Esophagus muscularis mucosa (tissue), 4 donors: ENCODE measurements around the gene KRTAP9-2. TPM values are rescaled to one million over a fixed set of nuclear protein-coding genes. Genes with fewer than 3 reads are reported as not detected.
"Not testable (repeated sequence)": the region's sequence is repeated elsewhere in the genome, so short reads cannot be mapped to it uniquely, and the experiment has no call there.

Source experiments
- DNase-seq: peaks from one replicate; pipeline ENCODE4 v3.0.0-alpha.2; 2017; ENCODE audit errors: extremely low spot score
- H3K27ac ChIP-seq, 4 donors: fragments of 200-600 bp; sonication (generic); replicated peaks in 1 of 4; 1 replicate in 3 of 4; 2 replicates in 1 of 4; pipeline ENCODE4 v1.5.1; 2016 to 2019; ENCODE audit warnings: mild to moderate bottlenecking in 1 of 4
- H3K27me3 ChIP-seq, 4 donors: fragments of 200-600 bp; sonication (generic); one replicate each; pipeline versions ENCODE4 v1.5.1 to v1.6.0; 2016 to 2019
- H3K36me3 ChIP-seq, 4 donors: fragments of 200-600 bp; sonication (generic); one replicate each; pipeline ENCODE4 v1.5.1; 2016 to 2019
- H3K4me1 ChIP-seq, 4 donors: fragments of 200-600 bp; sonication (generic); one replicate each; pipeline ENCODE4 v1.5.1; 2016 to 2019
- H3K4me3 ChIP-seq, 4 donors: fragments of 200-600 bp; sonication (generic); 1 replicate in 2 of 4; 2 replicates in 2 of 4; pipeline ENCODE4 v1.5.1; 2016 to 2019; ENCODE audit warnings: mild to moderate bottlenecking in 4 of 4, moderate library complexity in 1 of 4
- H3K9me3 ChIP-seq, 4 donors: fragments of 200-600 bp; sonication (generic); 1 replicate in 3 of 4; 2 replicates in 1 of 4; pipeline ENCODE4 v1.5.1; 2016 to 2019
- EP300 ChIP-seq: sonication (generic); formaldehyde crosslinking; IDR thresholded peaks from one replicate; pipeline ENCODE4 v1.6.1; 2017; ENCODE audit warnings: antibody characterized with exemption
- POLR2A ChIP-seq: fragments of 450-650 bp; IDR thresholded peaks from one replicate; pipeline ENCODE4 v1.6.1; 2017; ENCODE audit warnings: antibody characterized with exemption, moderate library complexity, mild to moderate bottlenecking, low read depth
- POLR2AphosphoS5 ChIP-seq, 2 donors: sonication (generic); formaldehyde crosslinking; IDR thresholded peaks; one replicate each; pipeline ENCODE4 v1.6.1; 2017; ENCODE audit warnings: antibody characterized with exemption in 2 of 2
- WGBS: methylation state at CpG from one replicate; pipeline ENCODE4 v1.1.5; 2018; 5-methylcytosine and 5-hydroxymethylcytosine counted together
- intact Hi-C: fragments of 100-400 bp; cut with DNase I; formaldehyde crosslinking; loops from one replicate; pipeline ENCODE4 v1.15.1; 2023
- total RNA-seq, 4 donors: library from RNA; depleted of rRNA; stranded (reverse); fragments of >200 nt; gene quantifications; one replicate each; pipeline versions ENCODE4 v1.1.0 to v1.2.1, GENCODE V29; 2016
- TF ChIP-seq, protein P1 (sequence below), 3 experiments: fragments of 200-600 bp in 2 of 3; fragments of 450-650 bp in 1 of 3; sonication (generic) in 2 of 3; IDR thresholded peaks; one replicate each; pipeline ENCODE4 v1.5.1; 2017 to 2019; ENCODE audit warnings: antibody characterized with exemption in 3 of 3, mild to moderate bottlenecking in 2 of 3, moderate library complexity in 1 of 3

Gene KRTAP9-2, protein sequence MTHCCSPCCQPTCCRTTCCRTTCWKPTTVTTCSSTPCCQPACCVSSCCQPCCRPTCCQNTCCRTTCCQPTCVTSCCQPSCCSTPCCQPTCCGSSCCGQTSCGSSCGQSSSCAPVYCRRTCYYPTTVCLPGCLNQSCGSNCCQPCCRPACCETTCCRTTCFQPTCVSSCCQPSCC
- not detected for total RNA-seq

DNA sequence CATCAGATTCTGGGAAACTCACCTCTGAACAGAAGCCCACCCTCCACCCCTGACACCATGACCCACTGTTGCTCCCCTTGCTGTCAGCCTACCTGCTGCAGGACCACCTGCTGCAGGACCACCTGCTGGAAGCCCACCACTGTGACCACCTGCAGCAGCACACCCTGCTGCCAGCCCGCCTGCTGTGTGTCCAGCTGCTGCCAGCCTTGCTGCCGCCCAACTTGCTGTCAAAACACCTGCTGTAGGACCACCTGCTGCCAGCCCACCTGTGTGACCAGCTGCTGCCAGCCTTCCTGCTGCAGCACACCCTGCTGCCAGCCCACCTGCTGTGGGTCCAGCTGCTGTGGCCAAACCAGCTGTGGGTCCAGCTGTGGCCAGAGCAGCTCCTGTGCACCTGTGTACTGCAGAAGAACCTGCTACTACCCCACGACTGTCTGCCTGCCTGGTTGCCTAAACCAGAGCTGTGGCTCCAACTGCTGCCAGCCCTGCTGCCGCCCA is at the start of gene KRTAP9-2:
Gene KRTAP9-2 (plus strand): TSS at position 51 of the 498 bp plus-strand sequence. CDS start 7 bp downstream, at position 58.
- no CpG with 5 or more reads among the region's 4 CpGs for WGBS
- H3K4me3 ChIP-seq, H3K27me3 ChIP-seq, H3K4me1 ChIP-seq, DNase-seq, H3K36me3 ChIP-seq, H3K27ac ChIP-seq, H3K9me3 ChIP-seq, intact Hi-C loops: not testable (repeated sequence)

DNA sequence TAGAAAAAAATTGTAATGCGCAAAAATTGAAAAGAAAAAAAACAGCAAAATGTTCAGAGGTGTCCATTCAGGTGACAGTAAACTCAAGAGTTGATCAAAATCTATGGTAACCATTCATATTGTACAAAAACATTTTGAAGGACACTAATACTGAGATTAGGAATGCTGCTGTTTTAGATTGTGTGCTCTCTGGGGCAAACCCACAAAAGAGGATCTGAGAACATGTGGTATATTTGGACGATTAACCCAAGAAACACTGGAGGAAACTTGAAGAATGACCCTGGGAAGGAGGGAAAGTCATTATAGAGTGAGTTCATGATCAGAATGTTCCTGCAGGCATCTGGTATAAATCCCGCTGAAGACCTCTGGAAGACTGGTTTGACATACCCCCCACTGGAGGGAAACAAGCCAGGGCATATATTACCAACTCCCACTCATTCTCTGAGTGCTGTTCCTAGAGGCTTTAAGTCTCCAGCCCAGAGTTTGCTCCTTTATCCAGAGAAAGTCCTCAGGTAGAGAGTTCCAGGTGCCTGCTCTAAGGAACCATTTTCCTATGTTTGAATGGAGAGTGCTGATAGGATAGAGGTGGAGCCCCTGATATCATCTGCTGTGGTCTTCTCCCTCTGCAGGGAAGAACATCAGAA is 49.6 kb upstream of the KRTAP9-2 start:
- no peaks in the 10 kb centered on the region for H3K36me3 ChIP-seq
- no peak for DNase-seq
- intact Hi-C loops: no loop called here
- no peaks in the 10 kb centered on the region for H3K4me1 ChIP-seq
- H3K9me3 ChIP-seq: no peaks in the 10 kb centered on the region
- TF ChIP-seq, protein P1, sequence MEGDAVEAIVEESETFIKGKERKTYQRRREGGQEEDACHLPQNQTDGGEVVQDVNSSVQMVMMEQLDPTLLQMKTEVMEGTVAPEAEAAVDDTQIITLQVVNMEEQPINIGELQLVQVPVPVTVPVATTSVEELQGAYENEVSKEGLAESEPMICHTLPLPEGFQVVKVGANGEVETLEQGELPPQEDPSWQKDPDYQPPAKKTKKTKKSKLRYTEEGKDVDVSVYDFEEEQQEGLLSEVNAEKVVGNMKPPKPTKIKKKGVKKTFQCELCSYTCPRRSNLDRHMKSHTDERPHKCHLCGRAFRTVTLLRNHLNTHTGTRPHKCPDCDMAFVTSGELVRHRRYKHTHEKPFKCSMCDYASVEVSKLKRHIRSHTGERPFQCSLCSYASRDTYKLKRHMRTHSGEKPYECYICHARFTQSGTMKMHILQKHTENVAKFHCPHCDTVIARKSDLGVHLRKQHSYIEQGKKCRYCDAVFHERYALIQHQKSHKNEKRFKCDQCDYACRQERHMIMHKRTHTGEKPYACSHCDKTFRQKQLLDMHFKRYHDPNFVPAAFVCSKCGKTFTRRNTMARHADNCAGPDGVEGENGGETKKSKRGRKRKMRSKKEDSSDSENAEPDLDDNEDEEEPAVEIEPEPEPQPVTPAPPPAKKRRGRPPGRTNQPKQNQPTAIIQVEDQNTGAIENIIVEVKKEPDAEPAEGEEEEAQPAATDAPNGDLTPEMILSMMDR (IDR thresholded peaks at IDR 0.05): no peak
- TF ChIP-seq POLR2AphosphoS5 (IDR thresholded peaks at IDR 0.05) (no peak), POLR2A (no peak), EP300 (no peak)
- H3K4me3 ChIP-seq: no peak overlapping the region
- WGBS: 86% methylated on average over 3 of the region's 3 CpGs
- peaks cover 0 to 6% (median 2%) of the 10 kb centered on the region in 4 donors for H3K27me3 ChIP-seq
- H3K27ac ChIP-seq: no peak overlapping the region

DNA sequence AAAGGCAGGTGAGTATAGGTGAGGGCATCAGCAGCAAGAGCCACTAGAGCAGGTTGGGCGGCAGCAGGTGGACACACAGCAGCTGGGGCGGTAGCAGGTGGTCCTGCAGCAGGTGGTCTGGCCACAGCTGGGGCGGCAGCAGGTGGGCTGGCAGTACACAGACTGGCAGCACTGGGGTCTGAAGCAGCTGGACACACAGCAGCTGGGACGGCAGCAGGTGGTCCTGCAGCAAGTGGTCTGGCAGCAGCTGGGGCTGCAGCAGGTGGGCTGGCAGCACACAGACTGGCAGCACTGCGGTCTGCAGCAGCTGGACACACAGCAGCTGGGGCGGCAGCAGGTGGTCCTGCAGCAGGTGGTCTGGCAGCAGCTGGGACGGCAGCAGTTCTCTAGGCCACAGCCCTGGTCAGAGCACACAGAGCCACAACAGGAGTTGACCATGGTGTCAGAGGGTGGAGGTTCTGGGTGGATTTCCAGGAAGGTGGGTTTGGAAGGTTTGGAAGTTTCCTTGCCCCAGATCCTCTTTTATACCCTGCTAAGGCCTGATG is 48.6 kb upstream of the KRTAP9-2 start, which contains the start of gene KRTAP4-2:
Gene KRTAP4-2 (minus strand): TSS at position 495 of the 545 bp plus-strand sequence. CDS start 57 bp downstream, at position 438.
- TF ChIP-seq POLR2AphosphoS5 (IDR thresholded peaks at IDR 0.05) (no peak), POLR2A (no peak), EP300 (no peak)
- TF ChIP-seq, protein P1 (IDR thresholded peaks at IDR 0.05): no peak
- 66% methylated on average over 7 of the region's 7 CpGs for WGBS
- Histone ChIP-seq H3K27me3 (peaks cover 0 to 6% (median 2%) of the 10 kb centered on the region in 4 donors), H3K36me3 (no peaks in the 10 kb centered on the region), H3K27ac (no peak within 1 kb of the TSS), H3K4me1 (no peaks in the 10 kb centered on the region), H3K4me3 (no peak within 1 kb of the TSS), H3K9me3 (no peaks in the 10 kb centered on the region)
- intact Hi-C loops: no loop called here
- DNase-seq: no peak

DNA sequence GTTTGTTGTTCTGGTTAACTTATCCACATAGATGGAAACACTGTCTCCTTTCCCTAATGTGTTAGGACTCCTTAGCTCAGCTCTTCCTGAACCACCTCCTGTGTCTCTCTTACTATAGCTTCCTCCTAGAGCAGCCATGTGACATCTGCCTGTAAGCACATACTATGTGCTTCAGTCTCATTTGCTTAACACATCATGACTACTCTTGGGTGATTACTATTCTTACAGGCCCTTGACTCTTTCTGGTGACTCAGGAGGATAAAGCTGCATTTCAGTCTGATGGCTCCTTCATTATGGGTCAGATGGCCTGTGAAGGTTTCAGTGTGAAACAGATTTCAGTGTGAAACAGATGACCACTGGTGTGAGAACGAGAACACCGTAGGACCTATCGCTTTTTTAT is 48.1 kb upstream of the KRTAP9-2 start:
- Histone ChIP-seq H3K27ac (no peak overlapping the region), H3K4me1 (no peaks in the 10 kb centered on the region), H3K36me3 (no peaks in the 10 kb centered on the region), H3K27me3 (peaks cover 0 to 6% (median 2%) of the 10 kb centered on the region in 4 donors), H3K4me3 (no peak overlapping the region), H3K9me3 (no peaks in the 10 kb centered on the region)
- TF ChIP-seq EP300: no peak
- TF ChIP-seq POLR2AphosphoS5 (IDR thresholded peaks at IDR 0.05): no peak
- DNase-seq: no peak
- intact Hi-C loops: no loop called here
- 93% methylated on average over 3 of the region's 3 CpGs for WGBS

DNA sequence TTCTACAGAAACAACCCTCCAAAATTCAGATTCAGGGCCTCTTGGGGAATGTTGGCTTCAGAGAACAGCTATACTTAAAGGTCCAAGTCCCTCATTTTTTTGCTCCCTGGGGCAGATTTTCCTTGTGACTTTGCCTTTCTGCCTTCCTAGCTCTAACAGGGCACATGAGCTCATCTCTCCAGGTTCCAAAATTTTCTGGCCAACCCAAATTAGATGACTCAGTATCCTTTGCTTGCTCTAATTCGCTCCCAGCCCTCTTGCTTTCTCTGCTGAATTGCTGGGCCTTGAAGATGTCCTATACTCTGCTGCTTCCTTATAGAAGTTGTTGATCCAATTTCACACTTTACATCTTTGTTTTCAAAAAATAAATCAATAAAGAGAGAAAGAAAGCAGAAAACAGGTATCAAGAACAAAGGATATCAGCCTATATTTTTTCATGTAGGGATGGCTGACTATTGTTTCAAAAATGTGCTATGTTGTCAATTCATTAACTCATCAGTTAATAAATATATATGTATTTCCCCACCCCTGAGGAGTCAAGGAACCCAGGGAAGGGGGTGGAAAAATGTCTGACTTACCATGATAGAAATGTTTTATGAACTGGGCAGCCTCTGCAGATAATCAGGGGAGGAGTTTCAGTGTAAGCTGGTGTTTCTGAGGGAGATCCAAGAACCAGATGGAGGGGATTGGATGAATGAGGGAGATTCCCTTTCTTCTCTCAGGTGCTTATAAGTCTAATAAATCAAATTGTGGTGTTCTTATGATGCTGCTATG is 47.4 kb upstream of the KRTAP9-2 start:
- 83% methylated on average over 1 of the region's 1 CpG for WGBS
- no peak overlapping the region for H3K27ac ChIP-seq
- no peak for TF ChIP-seq POLR2AphosphoS5 (IDR thresholded peaks at IDR 0.05)
- TF ChIP-seq POLR2A: no peak
- TF ChIP-seq EP300: no peak
- TF ChIP-seq, protein P1 (IDR thresholded peaks at IDR 0.05): no peak
- H3K9me3 ChIP-seq: no peaks in the 10 kb centered on the region
- H3K36me3 ChIP-seq: no peaks in the 10 kb centered on the region
- no peak overlapping the region for H3K4me3 ChIP-seq
- H3K27me3 ChIP-seq: peaks cover 0 to 6% (median 2%) of the 10 kb centered on the region in 4 donors
- H3K4me1 ChIP-seq: no peaks in the 10 kb centered on the region
- intact Hi-C loops: no loop called here
- DNase-seq: no peak
